NCI-H2107 treated with DMSO at 0.1 percent for 48 hours (cell line): ENCODE measurements around the gene PSMG3.
"Not testable (repeated sequence)": the region's sequence is repeated elsewhere in the genome, so short reads cannot be mapped to it uniquely, and the experiment has no call there.

Experiments
- DNase-seq: peaks from one replicate; lab custom pipeline; 2025; ENCODE audit not compliant: unreplicated experiment; lab: John Stamatoyannopoulos, UW

PSMG3 gene

DNA sequence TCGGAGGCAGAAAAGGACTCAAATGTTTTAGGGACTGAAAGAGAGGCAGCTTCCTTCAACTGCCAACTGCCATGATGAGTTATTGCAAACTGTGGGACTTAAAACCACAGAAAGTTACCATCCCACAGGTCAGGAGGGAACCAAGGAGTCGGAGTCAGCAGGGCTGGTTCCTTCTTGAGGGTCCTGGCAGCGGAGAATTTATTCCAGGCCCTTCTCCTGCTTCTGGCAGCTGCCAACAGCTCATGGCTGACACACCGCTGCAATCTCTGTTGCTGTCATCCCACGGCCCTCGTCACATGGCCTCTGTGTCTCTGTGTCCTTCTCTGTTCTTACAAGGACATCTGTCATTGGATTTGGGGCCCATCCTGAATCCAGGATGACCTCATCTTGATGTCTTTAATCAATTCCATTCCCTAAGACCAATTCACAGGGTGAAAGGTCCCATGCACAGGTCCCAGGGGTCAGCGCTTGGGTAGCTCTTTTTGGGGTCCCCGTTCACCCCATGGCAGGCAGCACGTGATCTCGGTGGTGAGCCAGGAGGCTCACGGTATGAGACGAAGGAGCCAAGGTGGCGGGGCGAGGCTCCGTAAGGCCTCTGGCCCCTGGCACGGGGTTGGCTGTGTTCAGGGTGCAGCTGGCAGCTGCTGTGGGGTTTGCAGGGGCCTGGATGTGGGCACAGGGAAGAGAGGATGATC is 27.4 kb upstream of the PSMG3 start:
- no peak for DNase-seq

DNA sequence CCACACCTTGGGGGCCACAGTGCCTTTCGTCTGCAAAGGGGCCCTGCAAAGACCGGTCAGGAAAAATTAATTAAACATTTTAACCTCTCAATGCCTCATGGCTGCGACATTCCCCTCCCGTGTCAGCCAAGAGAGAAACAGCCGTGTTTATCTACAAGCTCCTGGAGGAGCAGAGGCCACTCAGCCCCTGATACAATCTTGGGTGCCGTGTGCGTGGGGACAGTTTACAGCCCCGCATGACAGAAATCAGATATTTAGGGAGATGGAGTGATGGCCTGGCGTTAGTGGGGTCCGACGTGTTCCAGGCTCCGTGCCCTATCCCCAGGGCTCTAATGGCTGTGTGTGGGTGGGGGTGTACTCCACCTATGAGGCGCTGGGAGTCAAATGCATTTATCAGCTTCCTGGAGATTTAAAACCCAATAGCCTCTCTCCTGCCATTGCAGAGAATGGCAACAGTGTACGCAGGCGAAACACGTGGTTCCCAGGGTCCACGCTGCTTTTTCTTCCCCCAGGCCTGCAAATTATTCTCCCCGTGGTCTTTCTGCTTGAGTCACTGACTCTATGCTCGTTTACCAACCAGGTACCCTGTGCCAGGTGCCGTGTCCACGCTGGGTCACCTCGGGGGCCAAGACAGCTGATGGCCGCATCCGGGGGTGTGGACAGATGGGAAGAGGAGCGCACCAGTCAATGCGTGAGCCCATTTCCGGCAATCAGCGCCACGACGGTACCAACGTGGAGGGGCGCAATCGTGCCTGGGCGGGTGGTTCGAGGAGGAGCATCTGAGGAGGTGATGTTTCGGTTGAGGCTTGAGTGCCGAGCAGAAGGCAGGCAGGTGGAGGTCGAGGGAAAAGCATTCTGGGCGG is 26.6 kb upstream of the PSMG3 start:
- DNase-seq, result no peak

DNA sequence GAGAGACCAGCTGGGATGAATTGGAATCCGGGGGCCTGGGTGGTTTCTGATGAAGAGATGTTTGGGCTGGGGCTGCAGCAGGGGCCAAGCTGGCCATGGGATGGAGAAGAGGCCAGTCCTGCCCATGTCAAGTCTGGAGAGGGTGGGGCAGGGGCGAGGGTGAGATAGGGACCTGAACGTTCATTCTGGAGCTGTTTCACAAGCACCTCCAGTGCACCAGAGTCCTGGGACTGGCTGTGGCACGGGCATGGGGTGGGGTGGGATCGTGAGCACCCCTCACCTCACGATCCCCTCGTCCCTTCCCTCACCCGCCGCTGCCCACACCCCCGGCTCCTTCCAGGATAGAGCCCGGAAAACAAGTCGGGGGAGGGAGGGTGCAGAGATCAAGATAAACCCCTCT is 25.8 kb upstream of the PSMG3 start:
- DNase-seq, result no peak

DNA sequence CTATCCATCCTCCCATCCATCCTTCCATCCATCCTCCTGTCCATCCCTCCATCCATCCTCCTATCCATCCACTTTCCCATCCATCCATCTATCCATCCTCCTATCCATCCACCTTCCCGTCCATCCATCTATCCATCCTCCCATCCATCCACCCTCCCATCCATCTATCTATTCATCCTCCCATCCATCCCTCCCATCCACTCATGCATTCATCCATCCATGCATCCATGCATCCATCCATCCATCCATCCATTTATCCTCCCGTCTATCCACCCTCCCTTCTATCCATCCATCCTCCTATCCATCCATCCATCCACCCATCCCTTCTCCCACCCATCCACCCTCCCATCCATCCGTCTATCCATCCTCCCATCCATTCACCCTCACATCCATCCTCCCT is 25.2 kb upstream of the PSMG3 start:
- no peak for DNase-seq

DNA sequence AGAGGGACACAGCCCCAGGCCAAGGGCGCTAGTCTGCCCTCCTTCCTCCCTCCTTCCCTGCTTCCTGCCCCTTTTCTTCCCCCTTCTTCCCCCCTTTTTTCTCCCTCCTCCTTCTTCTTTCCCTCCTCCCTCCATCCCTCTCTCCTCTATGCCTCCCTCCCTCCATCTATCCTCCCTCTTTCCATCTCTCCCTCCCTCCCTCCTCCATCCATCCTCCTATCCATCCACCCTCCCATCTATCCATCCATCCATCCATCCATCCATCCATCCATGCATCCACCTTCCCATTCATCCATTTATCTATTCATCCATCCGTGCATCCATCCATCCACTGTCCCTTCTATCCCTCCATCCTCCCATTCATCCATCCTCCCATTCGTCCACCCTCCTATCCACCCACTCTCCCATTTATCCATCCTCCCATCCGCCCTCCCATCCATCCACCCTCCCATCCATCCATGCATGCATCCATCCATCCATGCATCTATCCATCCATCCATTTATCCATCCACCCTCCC is 24.1 kb upstream of the PSMG3 start:
- DNase-seq, result no peak

DNA sequence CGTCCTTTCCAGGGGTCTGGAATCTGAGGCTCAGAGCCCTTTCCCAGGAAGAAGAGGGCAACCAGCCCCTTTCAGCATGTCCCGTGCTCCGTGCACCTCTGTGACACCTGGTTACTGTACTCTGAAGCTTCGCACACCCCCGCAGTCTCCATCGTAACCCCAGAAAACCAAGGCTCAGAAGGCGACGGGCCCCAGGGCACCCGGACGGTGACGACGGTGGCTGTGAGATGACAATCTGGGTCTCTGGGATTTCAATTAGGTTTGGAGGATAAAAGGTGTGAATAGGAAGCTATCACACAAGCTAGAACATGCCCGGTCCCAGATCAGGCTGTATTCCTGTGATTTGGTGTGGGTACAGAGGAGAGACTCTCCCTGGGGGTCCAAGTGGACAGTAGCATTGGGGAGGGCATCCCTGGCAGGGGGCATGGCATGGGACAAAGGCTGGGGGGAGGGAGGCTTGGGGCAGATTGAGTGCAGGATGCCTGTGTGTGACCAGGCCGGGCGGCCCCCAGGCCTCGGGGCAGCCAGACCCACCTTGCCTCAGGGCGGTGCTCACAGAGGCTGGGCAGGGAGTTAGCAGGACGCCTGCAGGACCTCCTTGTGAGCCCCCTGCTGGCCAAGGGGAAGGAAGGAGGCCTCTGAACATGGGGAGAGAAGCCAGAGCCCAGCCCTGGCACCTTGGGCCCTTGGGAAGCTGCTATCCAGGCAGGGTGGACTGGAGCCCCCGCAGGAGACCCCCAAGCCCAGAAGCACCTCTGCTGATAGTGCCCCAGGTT is 23.4 kb upstream of the PSMG3 start:
- DNase-seq, result no peak

DNA sequence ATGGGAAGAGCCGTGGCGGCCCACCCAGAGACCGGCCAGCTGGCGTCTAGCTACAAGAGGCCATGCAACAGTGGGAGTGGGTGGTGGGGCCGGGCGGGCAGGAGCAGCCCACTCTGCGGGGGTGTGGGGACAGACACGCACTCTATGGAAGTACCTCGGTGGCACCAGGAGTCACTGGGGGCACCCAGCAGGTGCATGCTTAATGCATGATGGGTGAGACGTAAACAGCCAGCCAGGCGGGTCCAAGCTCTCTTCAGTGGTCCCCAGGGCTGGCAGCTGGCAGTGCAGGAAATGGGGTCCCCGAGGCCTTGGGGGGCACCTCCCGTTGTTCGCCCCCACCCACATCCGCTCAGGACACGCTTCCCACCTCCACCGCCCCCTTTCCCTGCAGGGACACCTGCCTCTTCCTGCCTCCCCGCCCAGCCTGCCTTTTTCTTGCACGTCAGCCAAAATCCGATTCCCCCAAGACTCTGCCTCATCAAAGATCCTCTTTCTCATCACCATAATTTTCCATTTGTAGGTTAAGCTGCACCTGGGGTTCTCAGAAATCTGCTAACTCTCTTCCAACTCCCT is 22.6 kb upstream of the PSMG3 start:
- no peak for DNase-seq

DNA sequence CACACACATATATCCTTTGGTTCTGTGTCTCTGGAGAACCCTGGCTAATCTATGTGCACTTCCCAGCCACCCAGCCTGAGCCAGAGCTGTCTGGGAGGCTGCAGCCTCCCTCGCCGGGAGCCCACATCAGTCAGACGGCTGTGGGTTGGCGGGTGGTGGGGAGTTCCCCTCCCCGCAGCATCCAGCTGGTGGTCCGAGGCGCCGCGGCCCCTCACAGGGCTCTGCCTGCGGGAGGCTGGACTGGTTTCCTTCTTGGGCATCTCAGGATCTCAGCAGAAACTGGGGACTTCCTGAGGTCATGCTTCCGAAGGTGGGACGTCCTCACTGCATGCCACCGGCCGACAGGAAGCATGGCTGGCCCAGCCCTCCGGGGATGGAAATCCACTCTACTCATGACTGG is 22.0 kb upstream of the PSMG3 start:
- DNase-seq, result no peak

DNA sequence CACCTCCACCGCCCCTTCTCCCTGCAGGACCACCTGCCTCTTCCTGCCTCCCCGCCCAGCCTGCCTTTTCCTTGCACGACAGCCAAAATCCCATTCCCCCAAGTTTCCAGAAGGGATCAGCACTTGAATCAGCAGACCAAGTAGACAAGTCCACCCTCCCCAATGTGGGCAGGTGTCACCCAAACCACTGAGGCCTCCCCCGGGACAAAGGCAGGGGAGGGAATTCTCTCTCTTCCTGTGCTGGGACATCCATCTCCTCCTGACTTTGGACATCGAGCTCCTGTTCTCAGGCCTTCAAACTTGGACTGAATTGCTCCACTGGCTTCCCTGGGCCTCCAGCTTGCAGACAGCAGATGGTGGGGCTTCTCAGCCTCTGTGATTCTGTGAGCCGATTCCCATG is 21.6 kb upstream of the PSMG3 start:
- no peak for DNase-seq

DNA sequence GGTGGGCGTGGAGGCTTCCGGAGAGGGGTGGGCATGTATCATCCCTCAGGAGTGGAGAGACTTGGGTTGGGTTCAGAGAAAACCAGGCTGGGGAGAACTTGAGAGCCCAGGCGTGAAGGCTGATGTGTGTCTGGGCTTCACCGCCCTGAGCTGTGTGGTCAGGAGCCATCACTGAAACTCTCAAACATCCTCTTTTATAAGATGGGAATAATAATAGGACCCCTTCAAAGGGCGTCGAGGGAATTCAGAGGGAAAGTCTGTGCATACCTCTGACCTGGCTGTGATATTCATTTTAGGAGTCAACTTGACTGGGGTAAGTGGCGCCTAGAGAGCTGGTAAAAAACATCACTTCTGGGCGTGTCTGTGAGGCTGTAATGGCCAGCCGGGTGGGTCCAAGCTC is 21.1 kb upstream of the PSMG3 start:
- no peak for DNase-seq

DNA sequence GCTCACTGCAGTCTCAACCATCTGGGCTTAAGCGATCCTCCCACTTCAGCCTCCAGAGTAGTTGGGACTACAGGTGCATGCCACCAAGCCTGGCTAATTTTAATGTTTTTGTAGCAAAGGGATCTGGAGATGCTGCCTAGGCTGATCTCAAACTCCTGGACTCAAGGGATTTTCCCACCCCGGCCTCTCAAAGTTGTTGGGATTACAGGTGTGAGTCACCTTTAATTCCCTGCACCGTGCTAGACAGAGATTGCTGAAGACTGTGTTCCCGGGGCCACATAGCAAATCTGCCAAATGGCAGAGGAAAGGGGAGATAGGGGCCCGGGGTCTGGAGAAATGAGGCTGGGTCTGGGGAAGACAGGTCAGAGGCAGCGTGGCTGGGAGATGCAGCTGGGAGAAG is 20.6 kb upstream of the PSMG3 start:
- DNase-seq, result no peak

DNA sequence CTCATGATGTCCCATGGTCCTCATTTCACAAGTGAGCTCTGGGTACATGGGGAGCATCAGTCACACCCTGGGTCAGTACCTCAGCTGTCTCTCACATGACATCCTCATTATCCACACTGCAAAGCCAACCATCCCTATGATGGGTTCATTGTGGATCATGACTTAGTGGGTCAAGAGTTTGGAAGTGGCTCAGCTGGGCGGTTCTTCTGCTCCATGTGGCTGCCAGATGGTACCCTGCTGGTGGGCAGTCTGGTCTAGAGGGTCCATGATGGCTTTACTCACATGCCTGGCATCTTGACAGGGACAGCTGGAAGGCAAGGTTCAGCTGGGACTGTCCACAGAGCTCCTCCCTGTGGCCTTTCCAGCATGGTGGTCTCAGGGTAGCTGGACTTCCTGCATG is 19.1 kb upstream of the PSMG3 start:
- DNase-seq, result no peak

DNA sequence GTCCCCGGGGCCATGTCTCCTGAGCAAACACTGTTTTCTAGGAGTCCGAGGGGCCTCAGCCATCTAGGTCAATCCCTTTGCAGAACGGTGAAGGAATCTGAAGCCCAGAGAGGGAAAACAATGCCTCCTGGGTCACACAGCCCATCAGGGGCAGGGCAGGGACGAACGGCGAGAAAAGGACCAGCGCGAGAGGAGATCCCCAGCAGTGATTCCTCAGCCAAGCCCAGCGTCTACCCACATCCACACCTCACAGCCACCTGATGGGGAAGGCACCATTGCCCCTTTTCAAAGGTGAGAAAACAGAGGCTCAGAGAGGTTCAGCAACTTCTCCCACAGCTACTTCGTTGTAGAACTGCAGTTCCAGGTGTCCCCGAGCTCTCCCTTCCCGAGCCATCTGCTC is 17.9 kb upstream of the PSMG3 start:
- DNase-seq, result no peak

DNA sequence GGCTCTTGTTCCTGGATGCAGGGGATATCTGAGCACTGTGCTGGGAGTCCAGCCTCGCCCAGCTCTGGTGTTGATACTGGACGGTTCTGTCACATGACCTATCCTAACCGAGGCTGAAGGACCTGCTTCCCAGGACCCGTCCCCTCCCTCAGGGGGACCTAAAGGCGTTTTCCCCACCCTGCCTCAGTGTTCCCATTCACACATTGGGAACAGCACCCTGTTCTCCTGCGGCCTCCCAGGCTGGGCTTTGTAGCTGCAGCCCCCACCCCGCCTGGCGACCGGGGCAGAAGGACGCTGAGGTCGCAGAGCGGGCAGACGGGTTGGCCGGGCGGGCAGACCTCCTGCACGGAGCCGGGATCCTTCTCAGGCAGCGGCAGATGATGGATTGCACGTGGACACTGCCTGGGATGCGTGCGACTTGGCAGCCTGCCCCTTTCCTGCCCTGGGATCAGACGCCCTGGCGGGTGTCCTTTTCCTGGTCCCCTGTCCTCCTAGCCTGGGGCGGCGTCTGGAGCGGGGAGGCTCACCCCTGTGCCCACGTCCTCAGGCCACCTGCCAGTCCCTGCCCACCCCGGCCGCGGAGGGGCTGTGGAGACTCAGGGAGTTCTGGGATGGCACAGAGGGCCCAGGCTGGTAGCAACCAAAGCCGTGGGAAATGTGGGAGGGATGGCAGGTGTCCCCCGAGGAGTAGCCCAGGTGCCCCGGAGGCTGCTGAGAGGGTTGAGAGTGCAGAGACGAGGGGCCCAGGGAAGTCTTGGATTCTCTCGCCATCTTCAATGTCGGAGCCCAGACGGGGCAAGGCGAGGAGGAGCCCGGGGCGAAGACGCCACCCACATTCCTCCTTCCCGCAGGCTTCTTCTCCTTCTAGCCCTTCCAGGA is 17.2 kb upstream of the PSMG3 start:
- DNase-seq, result no peak

DNA sequence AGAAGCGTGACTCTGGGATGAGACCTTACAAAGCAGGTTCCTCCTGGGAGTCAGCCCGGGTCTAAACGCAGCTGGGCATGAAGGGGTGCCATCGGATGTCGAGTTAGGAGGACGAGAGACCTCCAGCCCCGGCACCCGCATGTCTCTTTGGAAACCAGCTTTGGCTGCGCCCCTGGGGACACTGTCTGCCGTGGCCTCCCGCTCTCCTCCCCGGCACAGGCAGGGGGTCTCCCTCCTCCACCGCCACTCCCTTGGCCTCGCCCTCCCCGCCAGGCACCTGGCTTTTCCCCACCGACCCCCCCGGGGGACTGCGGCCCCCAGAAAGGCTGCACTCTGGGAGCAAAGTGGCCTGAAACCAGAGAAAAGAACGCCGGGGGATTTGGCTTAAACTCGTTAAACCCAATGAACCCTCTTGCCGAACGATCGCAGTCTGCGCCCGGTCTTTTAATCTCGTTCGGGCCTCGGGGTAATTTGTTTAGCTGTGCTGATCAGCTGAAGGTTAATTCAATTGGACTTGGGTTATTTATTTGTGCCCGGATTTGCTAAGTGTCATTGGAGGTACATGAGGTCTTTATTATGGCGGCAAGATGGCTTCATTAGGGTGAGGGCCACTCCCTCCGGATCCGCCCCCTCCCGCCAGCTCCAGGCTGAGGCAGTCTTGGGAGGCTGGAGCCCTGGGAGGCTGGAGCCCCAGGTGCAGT is 16.4 kb upstream of the PSMG3 start:
- DNase-seq, result no peak

DNA sequence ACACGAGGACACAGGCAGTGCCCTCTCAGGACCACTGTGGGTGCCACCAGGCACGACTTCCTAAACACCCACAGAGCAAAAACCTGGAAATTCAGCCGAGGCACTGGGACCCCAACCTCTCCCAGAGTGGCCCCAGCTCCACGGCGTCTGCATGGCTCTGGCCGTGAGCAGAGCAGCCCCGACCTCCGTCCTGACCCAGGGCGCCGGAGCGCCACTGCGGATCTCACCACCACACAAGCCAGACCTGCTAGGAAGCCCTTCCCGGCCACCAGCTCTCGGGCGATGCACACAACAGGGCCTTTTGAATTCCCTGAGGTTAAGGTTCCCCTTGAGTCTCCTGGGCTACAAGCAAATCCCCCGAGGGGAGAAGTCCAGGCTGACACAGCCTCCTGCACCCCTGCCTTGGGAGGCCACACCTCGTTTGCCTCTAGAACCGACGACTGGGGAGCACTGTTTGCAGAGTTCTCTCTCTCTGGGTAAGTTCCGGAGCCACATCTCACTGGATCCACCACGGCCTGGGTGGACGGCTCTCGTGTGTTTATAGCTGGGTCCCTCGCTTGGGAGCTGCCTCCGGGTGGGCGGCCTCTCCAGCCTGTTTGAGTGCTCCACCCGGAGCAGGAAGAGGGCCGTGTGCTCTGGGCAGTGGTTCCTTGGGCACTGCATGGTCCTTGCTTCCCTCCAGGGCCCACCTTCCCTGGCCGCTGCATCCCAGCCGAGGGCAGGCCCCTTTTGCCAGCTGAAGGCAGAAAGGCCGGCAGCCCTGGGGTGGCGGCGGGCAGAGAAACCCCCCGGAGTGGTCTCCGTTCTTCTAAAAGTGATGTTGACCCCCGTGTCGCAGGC is 15.5 kb upstream of the PSMG3 start:
- no peak for DNase-seq

DNA sequence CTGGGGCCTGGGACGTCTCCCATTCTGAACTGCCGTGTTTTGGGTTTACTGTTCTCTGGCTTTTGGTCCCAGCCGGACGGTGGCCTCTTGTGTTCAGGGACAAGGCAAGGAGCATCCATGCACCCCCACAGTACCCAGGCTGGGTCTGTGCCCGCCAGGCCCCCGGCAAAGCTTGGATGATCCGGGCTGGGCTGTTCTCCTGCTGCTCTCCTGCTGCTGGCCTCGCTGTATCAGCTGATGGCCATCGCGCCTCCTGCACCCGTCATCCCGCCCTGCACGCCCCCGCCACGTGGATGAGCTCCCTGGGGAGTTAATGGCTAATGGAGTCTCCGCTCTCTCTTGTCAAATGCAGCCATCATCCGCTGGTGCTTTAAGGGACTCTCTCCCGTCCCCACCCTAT is 14.9 kb upstream of the PSMG3 start:
- no peak for DNase-seq

DNA sequence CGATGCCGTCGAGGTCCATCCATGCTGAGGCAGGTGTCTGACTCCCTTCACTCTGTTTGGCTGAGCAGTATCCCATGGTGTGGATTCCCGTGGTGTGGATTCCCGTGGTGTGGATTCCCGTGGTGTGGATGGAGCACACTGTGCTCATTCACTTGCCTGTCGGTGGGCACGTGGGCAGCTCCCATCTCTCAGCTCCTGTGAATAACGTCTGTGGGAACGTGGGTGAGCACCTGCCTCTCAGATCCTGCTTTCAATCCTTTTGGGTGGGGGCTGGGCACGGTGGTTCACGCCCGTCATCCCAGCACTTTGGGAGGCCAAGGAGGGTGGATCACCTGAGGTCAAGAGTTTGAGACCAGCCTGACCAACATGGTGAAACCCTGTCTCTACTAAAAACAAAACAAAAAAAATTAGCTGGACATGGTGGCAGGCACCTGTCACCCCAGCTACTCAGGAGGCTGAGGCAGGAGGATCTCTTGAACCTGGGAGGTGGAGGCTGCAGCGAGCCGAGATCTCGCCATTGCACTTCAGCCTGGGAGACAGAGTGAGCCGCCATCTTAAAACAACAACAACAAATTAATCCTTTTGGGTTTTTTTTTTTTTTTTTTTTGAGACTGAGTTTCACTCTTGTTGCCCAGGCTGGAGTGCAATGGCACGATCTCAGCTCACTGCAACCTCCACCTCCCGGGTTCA is 13.6 kb upstream of the PSMG3 start:
- DNase-seq, result not testable (repeated sequence)
